ENCODE data around the gene TIMMDC1.

- TF ChIP-seq, protein P1, sequence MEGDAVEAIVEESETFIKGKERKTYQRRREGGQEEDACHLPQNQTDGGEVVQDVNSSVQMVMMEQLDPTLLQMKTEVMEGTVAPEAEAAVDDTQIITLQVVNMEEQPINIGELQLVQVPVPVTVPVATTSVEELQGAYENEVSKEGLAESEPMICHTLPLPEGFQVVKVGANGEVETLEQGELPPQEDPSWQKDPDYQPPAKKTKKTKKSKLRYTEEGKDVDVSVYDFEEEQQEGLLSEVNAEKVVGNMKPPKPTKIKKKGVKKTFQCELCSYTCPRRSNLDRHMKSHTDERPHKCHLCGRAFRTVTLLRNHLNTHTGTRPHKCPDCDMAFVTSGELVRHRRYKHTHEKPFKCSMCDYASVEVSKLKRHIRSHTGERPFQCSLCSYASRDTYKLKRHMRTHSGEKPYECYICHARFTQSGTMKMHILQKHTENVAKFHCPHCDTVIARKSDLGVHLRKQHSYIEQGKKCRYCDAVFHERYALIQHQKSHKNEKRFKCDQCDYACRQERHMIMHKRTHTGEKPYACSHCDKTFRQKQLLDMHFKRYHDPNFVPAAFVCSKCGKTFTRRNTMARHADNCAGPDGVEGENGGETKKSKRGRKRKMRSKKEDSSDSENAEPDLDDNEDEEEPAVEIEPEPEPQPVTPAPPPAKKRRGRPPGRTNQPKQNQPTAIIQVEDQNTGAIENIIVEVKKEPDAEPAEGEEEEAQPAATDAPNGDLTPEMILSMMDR (IDR thresholded peaks at IDR 0.05), result no peak
- TF ChIP-seq EP300 (IDR thresholded peaks at IDR 0.05) (no peak), POLR2AphosphoS5 (IDR thresholded peaks at IDR 0.05) (no peak)
Measured at GRCh38 chr3:119559441-119559963, 61.2 kb downstream of the TIMMDC1 start, which contains the start of gene CD80.
